GM18508 (cell line): ENCODE measurements around the gene FOXJ3.

Source experiments
- ATAC-seq: cut with Tn5 transposase; IDR thresholded peaks from one replicate; pipeline ENCODE4 v1.9.1; 2021; ENCODE audit warnings: moderate number of reproducible peaks; ENCODE audit not compliant: insufficient read depth, unreplicated experiment

The FOXJ3 gene

DNA sequence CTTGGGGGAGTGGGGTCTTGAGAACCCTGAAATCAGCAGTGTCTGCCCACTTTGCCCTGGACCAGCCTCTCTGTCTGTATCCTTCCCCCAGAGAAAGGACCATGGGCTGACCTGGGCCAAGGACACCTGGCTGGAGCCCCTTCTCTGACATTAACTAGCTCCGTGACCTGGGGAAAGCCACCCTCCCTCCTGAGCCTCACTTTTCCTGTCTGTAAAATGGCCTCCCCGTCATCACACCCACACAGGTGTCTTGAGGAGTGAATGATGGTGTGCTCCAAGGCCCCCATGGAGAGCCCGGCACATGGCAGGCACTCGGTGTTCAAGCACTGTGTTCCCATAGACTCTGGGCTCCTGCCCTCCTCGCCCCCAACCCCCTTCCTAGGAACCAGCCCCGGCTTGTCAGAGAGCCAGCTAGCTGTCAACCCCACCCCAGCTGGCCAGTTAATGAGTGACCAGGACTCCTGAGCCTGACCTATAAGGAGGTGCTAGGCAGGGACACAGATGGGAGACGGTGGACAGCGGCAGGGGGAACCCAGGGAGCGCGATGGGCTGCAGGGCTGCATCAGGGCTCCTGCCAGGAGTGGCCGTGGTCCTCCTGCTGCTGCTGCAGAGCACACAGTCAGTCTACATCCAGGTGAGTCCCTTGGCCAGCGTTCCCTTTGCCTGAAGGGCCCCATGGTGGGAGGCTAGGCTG lies 182.0 kb downstream of the FOXJ3 start, which contains the start of gene GUCA2B:
GUCA2B (plus strand) TSS at position 504 of the 694 bp plus-strand sequence; CDS start at position 545, 41 bp downstream.
- no peak for ATAC-seq

DNA sequence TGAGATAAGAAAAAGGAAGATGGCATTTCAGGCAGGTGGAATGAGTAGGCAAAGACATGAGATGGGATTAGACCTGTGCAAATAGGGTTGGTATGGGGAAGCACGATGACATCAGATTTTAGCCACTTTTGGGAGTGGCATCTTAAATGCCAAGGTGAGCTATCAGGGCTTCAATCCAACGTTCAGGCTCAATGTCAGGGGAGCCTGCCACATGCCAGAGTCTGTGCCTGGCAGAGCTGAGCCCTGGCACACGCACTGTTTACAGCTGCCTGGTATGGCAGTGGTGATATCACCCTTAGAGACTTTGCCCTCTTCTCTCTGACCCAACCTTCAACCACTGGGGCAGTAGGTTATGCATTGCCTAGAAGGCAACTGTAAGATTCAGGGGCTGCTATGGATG lies 182.9 kb downstream of the FOXJ3 start:
- ATAC-seq, result no peak

DNA sequence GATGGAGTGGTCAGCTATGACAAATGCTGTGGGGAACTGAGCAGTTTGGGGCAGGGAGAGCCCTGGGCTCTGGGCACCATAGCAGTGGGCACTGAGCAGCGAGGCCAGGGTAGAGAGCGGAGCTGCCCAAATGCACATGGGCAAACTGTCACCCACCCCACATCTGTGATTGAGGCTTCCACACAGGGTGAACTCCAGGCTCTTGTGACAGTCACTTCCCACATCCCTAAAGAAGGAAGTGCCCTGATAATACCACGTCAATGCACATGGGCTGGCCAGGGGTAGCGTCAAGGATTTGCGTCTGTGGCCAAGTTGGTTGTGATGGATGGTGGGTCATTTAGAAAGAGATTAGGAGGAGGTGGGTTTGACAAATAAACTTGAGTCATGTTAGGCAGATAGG lies 184.4 kb downstream of the FOXJ3 start:
- ATAC-seq, result no peak

DNA sequence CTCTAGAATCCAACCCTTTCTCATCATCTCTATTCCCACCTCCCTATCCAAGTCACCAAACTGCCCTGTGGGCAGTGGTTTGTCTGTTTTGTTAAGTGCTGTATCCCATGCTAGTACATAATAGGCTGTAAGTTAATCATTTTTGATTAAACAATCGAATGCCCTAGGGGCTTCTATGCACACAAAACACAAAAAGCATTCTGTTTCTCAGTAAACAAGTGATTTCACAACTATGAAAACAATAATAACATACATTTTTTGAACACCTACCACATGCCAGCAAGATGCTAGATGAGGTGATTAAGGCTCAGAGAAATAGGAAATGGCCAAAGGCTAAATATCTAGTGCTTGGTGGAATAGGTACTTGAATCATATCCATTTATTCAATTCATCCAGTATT lies 186.9 kb downstream of the FOXJ3 start:
- no peak for ATAC-seq

DNA sequence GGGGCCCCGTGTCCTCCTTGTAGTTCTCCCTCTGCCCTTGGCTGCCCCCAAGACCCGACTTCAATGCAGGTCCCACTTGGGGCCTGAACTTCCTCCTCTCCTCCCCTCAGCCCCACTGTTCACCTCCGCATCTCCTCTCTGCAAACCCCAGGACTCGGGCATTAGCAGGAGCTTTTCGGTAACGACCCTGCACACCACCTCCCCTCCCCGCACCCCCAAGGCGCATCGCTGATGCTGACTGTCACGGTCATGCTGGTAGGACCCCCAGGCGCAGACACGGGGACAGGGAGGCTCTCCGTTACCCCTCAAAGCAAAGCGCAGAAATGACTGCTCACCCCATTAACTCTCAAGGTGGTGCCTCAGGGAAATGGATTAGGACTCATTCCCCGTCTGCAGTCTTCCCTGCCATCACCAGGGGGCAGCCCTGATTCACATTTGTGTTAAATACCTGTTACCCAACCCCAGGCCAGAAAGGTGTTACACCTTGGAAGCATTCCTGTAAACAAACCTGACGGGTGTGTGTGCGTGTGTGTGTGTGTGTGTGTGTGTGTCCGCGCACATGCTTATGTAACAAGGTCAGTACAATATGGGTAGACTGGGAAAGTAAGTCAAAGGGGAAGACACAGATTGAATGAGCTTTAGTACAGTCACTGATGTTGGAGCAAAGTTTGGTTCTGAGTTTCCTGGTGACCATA lies 188.3 kb downstream of the FOXJ3 start:
- no peak for ATAC-seq

DNA sequence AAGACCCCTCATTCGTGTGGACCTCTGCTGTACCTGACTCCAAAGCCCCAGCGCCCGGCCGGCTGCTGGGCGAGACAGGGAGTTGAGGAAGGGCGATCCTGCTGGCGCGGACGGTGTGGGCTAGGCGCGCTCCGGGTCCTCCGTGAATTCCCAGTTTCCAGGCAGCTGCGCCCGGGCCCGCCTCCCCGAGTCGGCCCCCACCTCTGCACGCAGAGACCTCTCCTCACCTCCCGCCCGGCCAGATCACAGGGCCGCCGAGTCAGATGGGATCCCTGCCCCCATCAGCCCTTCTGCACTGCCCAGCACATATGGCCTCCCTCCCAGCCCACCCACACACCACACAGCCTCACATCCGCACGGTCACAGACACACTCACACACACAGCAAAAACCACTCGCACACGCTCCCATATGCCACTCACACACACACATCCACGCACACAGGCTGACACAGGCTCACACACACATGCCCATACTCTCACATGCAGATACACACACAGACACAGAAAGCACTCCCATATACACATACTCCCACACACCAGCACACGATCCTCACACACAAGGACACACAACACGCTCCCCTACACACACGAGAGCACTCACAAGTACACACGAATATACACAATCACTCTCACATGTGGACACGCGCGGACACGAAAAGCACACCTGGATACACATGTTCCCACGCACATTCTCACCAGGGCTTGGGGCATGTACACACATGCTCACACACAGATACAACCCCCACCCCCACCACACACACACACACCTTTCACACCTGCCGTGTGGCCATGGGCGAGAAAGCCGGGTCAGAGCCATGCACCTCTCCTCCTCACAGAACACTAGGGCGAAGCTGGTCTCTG lies 189.0 kb downstream of the FOXJ3 start:
- no peak for ATAC-seq

DNA sequence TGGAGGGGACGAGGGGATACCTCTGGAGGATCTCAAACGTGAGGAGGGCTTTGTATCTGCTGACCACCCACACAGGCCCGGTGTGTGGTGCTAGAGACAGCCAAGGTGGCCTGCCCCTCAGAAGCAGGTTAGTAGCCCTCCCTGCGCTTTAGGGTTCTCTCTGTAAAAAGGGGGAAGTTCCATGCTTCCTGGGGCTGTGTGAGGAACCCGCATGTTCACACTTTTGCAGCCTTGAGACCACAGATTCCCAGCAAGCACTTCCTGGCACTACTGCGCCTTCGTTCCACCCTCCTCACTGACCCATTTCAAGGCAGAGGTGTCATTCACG lies 189.7 kb downstream of the FOXJ3 start:
- ATAC-seq, result no peak

DNA sequence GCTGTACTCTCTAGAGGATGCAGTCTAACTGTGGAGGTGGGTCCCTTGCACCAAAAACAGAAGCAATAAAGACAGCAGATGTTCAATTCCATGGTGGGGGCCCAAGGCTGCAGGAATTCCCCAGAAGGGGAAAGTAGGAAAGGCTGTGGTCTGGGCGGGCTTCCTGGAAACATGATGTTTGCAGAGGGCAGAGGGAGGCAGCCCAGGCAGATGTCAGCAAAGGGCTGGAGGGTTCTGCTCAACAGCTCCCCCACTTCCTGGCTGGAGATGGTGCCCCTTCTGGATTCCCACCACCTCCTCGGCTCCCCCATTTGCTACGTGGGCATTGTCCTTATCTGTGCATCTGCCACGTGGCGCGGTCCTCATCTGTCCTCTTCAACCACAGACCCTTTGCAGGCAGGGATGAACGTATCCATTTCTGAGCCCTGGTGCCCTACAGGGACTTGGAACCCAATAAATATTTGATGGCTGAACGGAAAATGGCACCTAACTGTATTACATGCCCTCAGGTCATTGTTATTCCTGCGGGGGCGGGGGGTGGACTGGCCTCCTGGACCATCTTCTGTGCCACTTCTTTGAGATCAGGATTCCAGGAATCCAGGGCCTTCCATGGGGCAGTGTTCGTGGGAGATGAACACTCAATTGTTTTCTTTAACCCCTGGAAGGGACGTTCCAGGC lies 190.2 kb downstream of the FOXJ3 start:
- no peak for ATAC-seq

DNA sequence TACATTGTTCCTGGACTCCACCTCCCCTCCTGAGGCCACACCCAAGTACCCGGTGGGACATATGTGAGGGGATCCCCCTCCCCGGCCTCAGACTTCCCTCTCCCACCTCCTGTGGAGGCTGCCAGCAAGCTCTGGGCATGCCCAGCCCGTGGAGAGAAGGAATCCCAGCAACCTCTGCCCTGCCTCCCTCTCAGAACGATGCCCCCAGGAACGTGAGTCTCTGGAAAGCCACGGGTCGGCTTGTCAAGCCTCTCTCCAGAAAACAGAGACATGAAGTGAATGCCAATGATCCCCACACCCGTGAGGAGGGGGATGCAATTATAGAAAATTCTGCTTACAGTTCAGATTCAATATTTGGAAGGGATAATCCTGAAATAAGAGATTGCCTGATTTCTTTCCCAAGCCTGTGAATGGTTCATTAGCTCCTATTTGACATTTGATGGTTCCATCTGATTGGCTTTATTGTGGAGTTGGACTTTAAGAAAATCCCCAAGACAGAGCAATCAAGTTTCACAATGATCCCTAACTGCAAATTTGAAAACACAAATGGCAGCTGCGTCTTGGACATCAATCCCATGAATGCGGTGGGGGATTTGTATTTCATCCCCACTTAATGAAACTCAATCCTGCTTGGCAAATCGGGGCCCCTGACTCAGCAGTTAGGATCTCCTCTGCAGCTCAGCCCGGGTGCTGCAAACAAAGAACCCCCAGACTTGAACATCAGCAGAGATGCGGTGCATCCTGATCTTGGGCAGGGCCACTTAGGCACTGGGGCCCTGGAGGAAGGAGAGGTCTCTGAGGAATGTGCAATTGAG lies 190.9 kb downstream of the FOXJ3 start:
- ATAC-seq, result no peak

DNA sequence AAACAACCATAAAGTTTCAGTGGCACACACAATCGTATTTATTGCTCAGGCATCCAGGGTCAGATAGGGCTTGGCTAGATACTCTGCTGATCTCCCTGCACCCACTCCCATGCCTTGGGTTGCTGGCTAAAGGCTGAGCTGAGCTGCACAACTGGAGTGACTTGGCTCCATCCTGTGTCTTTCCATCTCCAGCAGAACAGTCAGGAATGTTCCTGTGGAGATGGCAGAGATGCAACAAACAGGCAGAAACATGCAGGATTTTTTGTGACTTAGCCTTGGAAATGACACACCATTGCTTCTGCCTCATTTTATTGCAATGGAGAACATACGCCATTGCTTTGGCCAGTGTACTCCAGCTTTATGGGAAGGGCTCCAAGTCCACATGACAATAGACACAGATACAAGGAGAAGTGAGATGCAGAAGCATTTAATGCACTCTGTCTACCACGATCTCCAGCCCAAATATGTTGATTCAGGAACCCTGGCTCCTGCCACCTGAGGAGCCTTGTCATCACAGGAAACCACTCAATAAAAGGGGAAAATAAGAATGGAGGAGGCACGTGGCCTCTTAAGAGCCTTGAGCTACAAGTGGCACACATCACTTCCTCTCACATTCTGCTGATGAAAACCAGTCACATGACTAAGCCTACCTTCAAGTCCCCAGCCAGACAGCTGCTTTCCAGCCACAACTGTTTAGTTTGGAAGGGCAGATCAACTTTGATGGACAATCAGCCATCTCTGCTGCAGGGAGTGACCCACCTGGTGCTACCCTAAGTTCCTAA lies 191.9 kb downstream of the FOXJ3 start:
- no peak for ATAC-seq

DNA sequence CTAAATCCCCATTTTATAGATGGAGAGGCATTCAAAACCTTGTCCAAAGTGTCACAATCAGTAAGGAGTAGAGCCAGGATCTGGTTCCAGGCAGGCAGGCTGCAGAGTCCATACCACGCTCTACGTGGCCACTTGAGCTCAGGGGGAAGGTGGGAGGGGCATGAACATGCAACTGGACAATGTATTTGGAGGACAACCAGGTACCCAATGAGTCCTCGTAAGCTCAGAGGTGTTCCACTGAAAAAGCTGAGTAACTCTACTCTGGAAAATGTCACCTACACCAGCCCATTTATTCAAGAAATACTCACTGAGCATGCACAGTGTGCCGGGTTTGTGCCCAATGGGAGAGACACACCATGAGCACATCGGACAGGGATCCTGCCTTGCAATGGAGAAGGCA lies 193.1 kb downstream of the FOXJ3 start:
- no peak for ATAC-seq

DNA sequence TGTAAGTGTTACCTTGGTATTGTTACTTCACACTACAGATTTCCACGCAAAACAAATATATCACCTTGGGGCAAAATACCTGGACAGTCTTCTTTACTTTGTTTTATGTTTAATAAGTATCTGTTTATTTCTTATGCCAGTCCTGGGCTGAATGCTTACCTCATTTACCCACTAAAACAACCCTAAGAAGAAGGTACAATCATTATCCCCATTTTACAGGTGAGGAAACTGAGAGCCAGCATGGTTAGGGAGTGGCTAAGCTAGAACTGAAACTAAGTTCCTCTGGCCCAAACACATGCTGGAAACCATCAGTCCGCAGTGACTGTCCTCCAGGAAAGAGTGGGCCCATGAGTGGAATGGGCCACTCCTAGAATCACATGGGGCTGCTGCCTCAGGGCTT lies 194.8 kb downstream of the FOXJ3 start:
- ATAC-seq, result no peak

DNA sequence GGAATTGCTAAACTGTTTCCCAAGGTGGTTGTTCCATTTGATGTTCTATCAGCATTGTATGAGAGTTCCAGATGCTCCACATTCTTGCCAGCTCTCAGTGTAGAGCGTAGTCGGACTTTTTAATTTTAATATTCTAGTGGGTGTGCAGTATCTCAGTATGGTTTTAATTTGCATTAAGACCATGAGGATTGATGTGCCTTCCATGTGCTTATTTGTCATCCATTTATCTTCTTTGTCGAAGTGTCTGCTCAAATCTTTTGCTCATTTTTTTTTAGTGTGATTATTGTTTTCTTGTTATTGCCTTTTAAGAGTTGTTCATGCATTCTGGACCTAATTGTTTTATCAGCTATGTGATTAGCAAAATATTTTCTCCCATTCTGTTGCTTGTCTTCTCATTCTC lies 195.6 kb downstream of the FOXJ3 start:
- no peak for ATAC-seq

DNA sequence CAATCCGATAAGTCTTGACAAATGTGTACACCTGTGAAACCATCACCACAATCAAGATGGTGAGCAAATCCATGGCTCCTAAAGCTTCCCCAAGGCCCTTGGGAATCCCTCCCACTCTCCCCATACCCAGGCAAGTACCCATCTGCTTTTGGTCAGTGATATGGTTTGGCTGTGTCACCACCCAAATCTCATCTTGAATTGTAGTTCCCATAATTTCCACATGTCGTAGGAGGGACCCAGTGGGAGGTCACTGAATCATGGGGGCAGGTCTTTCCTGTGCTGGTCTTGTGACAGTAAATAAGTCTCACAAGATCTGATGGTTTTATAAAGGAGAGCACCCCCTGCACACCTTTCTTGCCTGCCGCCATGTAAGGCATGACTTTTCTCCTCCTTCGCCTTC lies 196.4 kb downstream of the FOXJ3 start:
- ATAC-seq, result no peak

DNA sequence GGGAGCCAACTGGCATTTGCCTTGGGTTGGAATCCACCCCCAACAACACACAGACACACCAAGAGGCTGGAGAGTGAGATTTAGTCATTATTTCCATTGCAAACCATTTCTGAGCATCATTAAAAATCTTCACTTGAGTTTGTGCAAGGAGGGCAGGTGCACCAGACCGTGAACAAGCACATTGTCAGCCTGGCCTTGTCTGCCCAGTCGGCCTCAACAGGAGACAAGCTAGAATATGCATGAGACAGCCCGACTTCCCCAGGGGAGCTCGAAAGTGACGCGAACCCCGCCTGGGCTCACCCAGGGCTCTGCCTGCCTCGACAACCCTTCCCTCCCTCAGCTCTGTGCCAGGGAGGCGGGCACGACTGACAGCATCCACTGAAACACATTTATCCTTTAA lies 197.3 kb downstream of the FOXJ3 start:
- ATAC-seq, result no peak

DNA sequence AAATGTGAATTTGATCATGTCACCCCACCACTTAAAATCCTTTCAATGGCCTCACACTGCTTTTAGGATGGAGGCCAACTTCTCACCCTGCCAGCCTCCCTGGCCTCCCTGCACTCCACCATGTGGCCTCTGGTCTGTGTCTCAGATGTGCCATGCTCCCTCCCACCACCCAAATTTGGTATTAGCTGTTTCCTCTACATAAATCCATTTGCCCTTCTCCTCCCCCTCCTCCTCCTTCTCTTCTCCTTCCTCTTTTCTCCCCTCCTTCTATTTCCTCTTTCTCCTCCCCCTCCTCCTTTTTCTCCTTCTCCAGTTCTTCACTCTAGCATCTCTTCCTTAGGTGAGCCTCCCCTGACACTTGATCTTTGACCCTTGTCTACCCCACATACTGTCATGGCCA lies 198.6 kb downstream of the FOXJ3 start:
- ATAC-seq, result no peak

DNA sequence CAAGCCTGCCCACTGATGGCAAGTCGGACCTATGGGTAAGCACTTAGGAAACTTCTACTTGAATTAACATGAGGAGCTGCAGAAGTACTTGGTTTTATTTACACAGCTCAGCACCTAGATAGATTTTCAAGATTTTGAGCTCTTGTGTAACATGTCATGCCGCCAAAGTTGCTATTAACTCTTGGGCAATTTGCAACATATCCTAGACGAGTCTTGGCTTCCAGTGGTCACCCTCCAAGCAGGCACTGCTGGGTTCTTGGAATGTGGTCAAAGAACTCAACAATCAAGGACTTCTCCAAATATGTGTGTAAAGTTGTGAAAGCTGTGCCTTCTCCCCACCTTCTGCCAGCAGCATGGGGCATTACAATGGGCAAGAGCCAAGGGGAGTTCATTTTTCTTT lies 199.6 kb downstream of the FOXJ3 start:
- ATAC-seq, result no peak

DNA sequence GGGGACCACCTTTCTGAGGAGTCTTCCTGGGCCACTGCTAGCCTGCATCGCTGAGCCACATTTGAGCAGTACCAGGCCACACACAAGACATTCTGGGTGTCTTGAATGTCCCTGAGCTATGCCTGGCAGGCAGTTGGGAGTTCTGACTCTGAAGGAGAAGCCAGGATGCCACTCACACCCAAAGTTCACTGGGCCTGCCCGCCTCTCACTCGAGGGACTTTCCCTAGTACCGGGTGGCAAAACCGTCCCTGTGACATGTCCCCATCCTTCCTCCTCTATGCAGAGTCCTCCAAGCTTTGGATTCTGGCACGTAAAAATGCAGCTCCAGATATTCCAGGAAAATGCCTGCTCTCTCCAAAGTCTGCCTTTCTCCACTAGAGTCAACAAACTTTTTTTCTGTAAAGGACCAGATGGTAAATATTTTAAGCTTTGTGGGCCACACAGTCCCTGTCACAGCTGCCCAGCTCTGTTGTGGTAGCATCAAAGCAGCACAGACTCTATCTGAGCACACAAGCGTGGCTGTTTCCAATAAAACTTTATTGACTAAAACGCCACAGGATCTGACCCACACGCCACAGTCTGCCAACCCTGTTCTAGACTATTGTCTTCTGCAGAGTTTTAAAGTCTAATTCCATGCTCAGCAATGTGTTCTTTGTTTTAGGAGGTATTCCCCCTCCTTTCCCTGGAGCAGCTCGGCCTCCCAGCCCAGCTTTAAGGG lies 201.1 kb downstream of the FOXJ3 start:
- no peak for ATAC-seq

DNA sequence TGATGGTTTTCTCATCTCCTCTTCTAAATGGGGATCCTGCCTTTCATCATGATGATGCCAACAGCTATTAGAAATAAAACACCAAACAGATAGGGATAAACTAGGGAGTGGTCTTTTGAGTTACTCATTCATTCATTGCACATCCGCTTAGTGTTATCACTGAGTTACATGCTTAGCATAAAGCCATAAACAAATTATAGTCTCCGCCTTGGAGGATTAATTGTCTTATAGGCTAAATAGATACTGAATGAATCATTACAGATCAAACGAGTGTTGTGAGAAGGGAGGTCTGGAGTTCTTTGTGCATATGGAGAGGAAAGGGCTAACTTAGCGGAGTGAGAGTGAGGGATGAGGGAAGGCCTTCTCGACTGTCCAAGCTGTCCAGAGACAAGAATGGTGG lies 201.6 kb downstream of the FOXJ3 start:
- no peak for ATAC-seq
